Natural killer cell (primary cell): ENCODE data around the gene TMEM225B. TPM values are rescaled to one million over a fixed set of nuclear protein-coding genes. Genes with fewer than 3 reads are reported as not detected.
"Not testable (repeated sequence)": the region's sequence is repeated elsewhere in the genome, so short reads cannot be mapped to it uniquely, and the experiment has no call there.

Source experiments
- ATAC-seq, 3 donors: fragments of 150-1000 bp in 2 of 3; fragments of 200-7000 bp in 1 of 3; cut with Tn5 transposase; 1 replicate in 1 of 3; 2 replicates in 2 of 3; pipeline ENCODE4 v1.10.0; 2021; ENCODE audit warnings: mild to moderate bottlenecking in 2 of 3, moderate library complexity in 2 of 3
- DNase-seq, 2 donors: peaks; one replicate each; pipeline versions ENCODE4 v3.0.0 to v3.0.0-alpha.2; 2013 to 2021; ENCODE audit warnings: mixed read lengths in 1 of 2
- H3K27ac ChIP-seq: one replicate; pipeline ENCODE4 v1.5.1; 2013; ENCODE audit warnings: mild to moderate bottlenecking, low read length
- H3K27me3 ChIP-seq: one replicate; pipeline ENCODE4 v1.6.1; 2013; ENCODE audit warnings: low read length; ENCODE audit not compliant: control insufficient read depth, insufficient read depth
- H3K36me3 ChIP-seq: one replicate; pipeline ENCODE4 v1.6.1; 2013; ENCODE audit warnings: low read length; ENCODE audit not compliant: control insufficient read depth, insufficient read depth
- H3K4me1 ChIP-seq: one replicate; pipeline ENCODE4 v1.6.1; 2013; ENCODE audit warnings: low read length; ENCODE audit not compliant: control insufficient read depth, insufficient read depth
- H3K4me3 ChIP-seq: one replicate; pipeline ENCODE4 v1.5.1; 2013; ENCODE audit warnings: low read length
- H3K9me3 ChIP-seq: one replicate; pipeline ENCODE4 v1.6.1; 2013; ENCODE audit warnings: low read length; ENCODE audit not compliant: control insufficient read depth, insufficient read depth
- H3K27ac Mint-ChIP-seq, 2 donors: one replicate each; pipeline ENCODE4 v1.8.0; 2022; ENCODE audit warnings: mild to moderate bottlenecking in 2 of 2, mixed read lengths in 2 of 2, moderate library complexity in 1 of 2
- H3K27me3 Mint-ChIP-seq, 2 donors: one replicate each; pipeline ENCODE4 v1.8.0; 2022; ENCODE audit warnings: low read depth in 2 of 2, mixed read lengths in 2 of 2
- H3K36me3 Mint-ChIP-seq: one replicate; pipeline ENCODE4 v1.8.0; 2022; ENCODE audit warnings: mixed read lengths
- H3K4me1 Mint-ChIP-seq, 2 donors: one replicate each; pipeline ENCODE4 v1.8.0; 2022; ENCODE audit warnings: mixed read lengths in 2 of 2
- H3K4me3 Mint-ChIP-seq: one replicate; pipeline ENCODE4 v1.8.0; 2022; ENCODE audit warnings: mild to moderate bottlenecking, moderate library complexity, mixed read lengths
- H3K9me3 Mint-ChIP-seq, 2 donors: one replicate each; pipeline ENCODE4 v1.8.0; 2022; ENCODE audit warnings: mixed read lengths in 2 of 2
- CTCF ChIP-seq: fragments of 200-600 bp; IDR thresholded peaks from one replicate; pipeline ENCODE4 v1.8.0; 2022; ENCODE audit warnings: antibody characterized with exemption
- WGBS: methylation state at CpG from one replicate; pipeline ENCODE4 v1.1.7; 2013; ENCODE audit warnings: missing lambda C conversion rate; ENCODE audit not compliant: insufficient coverage; 5-methylcytosine and 5-hydroxymethylcytosine counted together
- intact Hi-C: fragments of 100-400 bp; cut with micrococcal nuclease; formaldehyde crosslinking; loops from one replicate; pipeline ENCODE4 v1.14.2; 2022
- total RNA-seq, 4 donors: library from RNA; stranded (reverse); fragments of 120-200 nt in 1 of 4; gene quantifications; one replicate each; pipeline versions ENCODE4 v1.2.3 to v1.2.4, GENCODE V29; 2013 to 2022

TMEM225B gene
- total RNA-seq, 3 donors from 2014 or later (not counting 1 experiment from before 2014, with no cell fraction given) = 1.4 to 2.5 (median 2.0) TPM

- peaks cover 14% of the 10 kb centered on the region for H3K4me1 ChIP-seq
- H3K36me3 ChIP-seq = no peaks in the 10 kb centered on the region
- H3K9me3 Mint-ChIP-seq = no peaks in the 10 kb centered on the region
- intact Hi-C loops = no loop called here
- no peaks in the 10 kb centered on the region for H3K36me3 Mint-ChIP-seq
- no peaks in the 10 kb centered on the region for H3K9me3 ChIP-seq
- DNase-seq = peak; percentile 38 to 78
- ATAC-seq = peak; percentile 55 to 85 (median 77)
- H3K4me3 ChIP-seq = peak overlapping the region; percentile 60
- TF ChIP-seq CTCF = peak; percentile 27
- H3K4me3 Mint-ChIP-seq = peak overlapping the region; percentile 92
- H3K27ac Mint-ChIP-seq = peak overlapping the region in 1 of 2 donors; percentile 77
- no peaks in the 10 kb centered on the region for H3K27me3 ChIP-seq
- no peaks in the 10 kb centered on the region for H3K27me3 Mint-ChIP-seq
- WGBS = 3% methylated on average over 54 of the region's 54 CpGs
- peaks cover 0 to 20% of the 10 kb centered on the region in 2 donors for H3K4me1 Mint-ChIP-seq
- no peak overlapping the region for H3K27ac ChIP-seq
Observed at GRCh38 chr7:99579956-99580777, 17.9 kb upstream of the TMEM225B start.

GRCh38 chr7:99580778-99581332, 17.2 kb upstream of the TMEM225B start:
- H3K27ac ChIP-seq, H3K9me3 ChIP-seq, H3K27me3 ChIP-seq, intact Hi-C loops, DNase-seq, H3K36me3 ChIP-seq, H3K27me3 Mint-ChIP-seq, H3K36me3 Mint-ChIP-seq, ATAC-seq, H3K9me3 Mint-ChIP-seq: not testable (repeated sequence)
- Mint-ChIP-seq H3K4me1 (peaks cover 0 to 20% of the 10 kb centered on the region in 2 donors), H3K4me3 (peak overlapping the region; percentile 92), H3K27ac (peak overlapping the region in 1 of 2 donors; percentile 77)
- Histone ChIP-seq H3K4me1 (peaks cover 14% of the 10 kb centered on the region), H3K4me3 (peak overlapping the region; percentile 60)
- WGBS = 53% methylated on average over 2 of the region's 4 CpGs

- DNase-seq (no peak), ATAC-seq (no peak)
- Histone ChIP-seq H3K4me3 (no peak overlapping the region), H3K9me3 (no peaks in the 10 kb centered on the region), H3K4me1 (no peaks in the 10 kb centered on the region), H3K27me3 (no peaks in the 10 kb centered on the region), H3K36me3 (no peaks in the 10 kb centered on the region), H3K27ac (no peak overlapping the region)
- Mint-ChIP-seq H3K4me1 (no peaks in the 10 kb centered on the region), H3K36me3 (no peaks in the 10 kb centered on the region), H3K27me3 (peaks cover 0 to 15% of the 10 kb centered on the region in 2 donors), H3K27ac (no peak overlapping the region), H3K4me3 (no peak overlapping the region), H3K9me3 (no peaks in the 10 kb centered on the region)
- intact Hi-C loops = no loop called here
- no CpG with 5 or more reads among the region's 3 CpGs for WGBS
- TF ChIP-seq CTCF = no peak
Observed at GRCh38 chr7:99588868-99589267, 9.2 kb upstream of the TMEM225B start.

- ATAC-seq (peak; percentile 35 to 58 (median 57)), DNase-seq (no peak)
- no peaks in the 10 kb centered on the region for H3K27me3 ChIP-seq
- H3K4me3 Mint-ChIP-seq = no peak overlapping the region
- no peaks in the 10 kb centered on the region for H3K36me3 Mint-ChIP-seq
- no peaks in the 10 kb centered on the region for H3K9me3 Mint-ChIP-seq
- no peaks in the 10 kb centered on the region for H3K36me3 ChIP-seq
- no peaks in the 10 kb centered on the region for H3K4me1 ChIP-seq
- no peaks in the 10 kb centered on the region for H3K4me1 Mint-ChIP-seq
- TF ChIP-seq CTCF = no peak
- no peaks in the 10 kb centered on the region for H3K9me3 ChIP-seq
- H3K27ac Mint-ChIP-seq = no peak overlapping the region
- no peak overlapping the region for H3K27ac ChIP-seq
- WGBS = 96% methylated on average over 3 of the region's 7 CpGs
- no peaks in the 10 kb centered on the region for H3K27me3 Mint-ChIP-seq
- intact Hi-C loops = no loop called here
- no peak overlapping the region for H3K4me3 ChIP-seq
Observed at GRCh38 chr7:99594948-99595745, 2.9 kb upstream of the TMEM225B start.
